Measurements from ENCODE around the gene IFIT2.
"Not testable (repeated sequence)": the region's sequence is repeated elsewhere in the genome, so short reads cannot be mapped to it uniquely, and the experiment has no call there.

IFIT2 gene

DNA sequence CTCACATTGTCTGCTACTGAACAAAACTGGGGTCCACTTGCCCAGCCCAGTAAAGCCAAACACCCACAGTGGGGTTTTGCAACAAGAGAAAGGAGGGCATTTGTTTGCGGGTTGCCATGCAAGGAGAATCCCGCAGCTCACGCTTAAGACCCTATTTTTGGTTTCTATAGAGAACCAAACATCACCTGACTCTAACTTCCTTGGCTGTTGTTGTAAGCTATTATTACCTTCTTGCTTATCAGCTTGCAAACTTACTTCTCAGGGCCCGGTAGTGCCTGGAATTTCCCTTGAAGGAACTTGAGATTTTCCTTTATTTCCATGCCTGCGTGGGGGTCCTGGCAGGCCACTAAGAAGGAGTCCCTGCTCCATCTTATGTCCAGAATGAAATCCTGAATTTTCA is 46.6 kb downstream of the IFIT2 start:
- no peak for TF ChIP-seq CTCF (conservative IDR thresholded peaks at IDR 0.05; ENCODE audit: low read length)
- H3K4me3 ChIP-seq (ENCODE audit: low read length): no peak overlapping the region
- DNase-seq (ENCODE audit: low read depth): no peak

GRCh38 chr10:89348975-89349374 is 47.1 kb downstream of the IFIT2 start:
- no peak for DNase-seq (ENCODE audit: low read depth)
- H3K4me3 ChIP-seq (ENCODE audit: low read length): no peak overlapping the region
- TF ChIP-seq CTCF (conservative IDR thresholded peaks at IDR 0.05; ENCODE audit: low read length): no peak

DNA sequence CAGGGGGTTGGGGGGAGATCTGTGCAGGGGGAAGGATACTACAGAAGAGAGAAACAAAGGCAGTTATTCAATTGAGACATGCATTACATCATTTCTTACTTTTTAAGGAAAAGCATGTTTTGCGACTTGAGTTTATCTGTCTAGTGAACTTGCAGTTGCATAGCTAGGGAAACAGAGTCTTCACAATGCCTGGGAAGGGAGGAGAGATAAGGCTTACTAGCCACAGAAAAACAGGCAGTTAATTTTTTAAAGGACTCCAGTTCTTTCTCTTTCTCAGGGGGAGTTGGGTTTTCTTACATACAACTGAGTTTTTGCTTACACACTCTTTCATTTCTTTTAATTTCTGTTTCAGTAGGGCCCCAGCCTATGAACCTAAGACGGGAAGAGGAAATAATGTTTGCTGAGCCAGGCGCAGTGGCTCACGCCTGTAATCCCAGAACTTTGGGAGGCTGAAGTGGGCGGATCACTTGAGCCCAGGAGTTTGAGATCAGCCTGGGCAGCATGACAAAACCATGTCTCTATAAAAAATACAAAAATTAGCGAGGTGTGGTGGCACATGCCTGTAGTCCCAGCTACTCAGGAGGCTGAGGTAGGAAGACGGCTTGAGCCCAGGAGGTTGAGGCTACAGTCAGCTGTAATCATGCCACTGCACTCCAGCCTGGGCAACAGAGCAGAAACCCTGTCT is 48.9 kb downstream of the IFIT2 start:
- peak; percentile 54 for DNase-seq (ENCODE audit: low read depth)

GRCh38 chr10:89351412-89351779 is 49.5 kb downstream of the IFIT2 start:
- no peak for DNase-seq (ENCODE audit: low read depth)
- H3K4me3 ChIP-seq (ENCODE audit: low read length): no peak overlapping the region; the same call in 1 of the 2 replicates
- TF ChIP-seq CTCF (conservative IDR thresholded peaks at IDR 0.05; ENCODE audit: low read length): no peak

More for the DNA sequence above, 48.9 kb downstream of the IFIT2 start:
- H3K4me3 ChIP-seq (ENCODE audit: low read length): not testable (repeated sequence)

GRCh38 chr10:89351780-89352597 is 50.1 kb downstream of the IFIT2 start:
- peak; percentile 99 for DNase-seq (ENCODE audit: low read depth)
- no peak for TF ChIP-seq CTCF (conservative IDR thresholded peaks at IDR 0.05; ENCODE audit: low read length)
- H3K4me3 ChIP-seq (ENCODE audit: low read length): peak overlapping the region; percentile 34

DNA sequence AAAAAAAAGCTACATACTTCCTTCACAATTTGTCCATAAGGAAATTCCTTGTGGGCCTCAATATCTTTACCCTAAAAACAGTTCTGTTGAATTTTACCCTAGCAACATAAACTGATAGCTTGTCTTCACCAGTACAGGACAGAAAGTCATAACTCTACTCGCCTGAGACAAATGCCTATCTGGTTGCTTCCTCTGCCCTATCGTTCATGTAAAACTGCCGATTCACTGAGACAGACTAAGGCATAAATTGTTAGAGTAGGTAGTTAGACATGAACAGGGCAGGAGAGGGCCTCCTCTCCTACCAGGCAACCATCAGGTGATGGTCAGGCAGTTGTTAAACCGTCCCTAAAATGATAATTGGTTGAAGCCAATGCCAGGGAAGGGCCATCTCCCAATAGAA is 51.0 kb downstream of the IFIT2 start:
- TF ChIP-seq CTCF (conservative IDR thresholded peaks at IDR 0.05; ENCODE audit: low read length): no peak
- H3K4me3 ChIP-seq (ENCODE audit: low read length): no peak overlapping the region; the same call in 1 of the 2 replicates
- no peak for DNase-seq (ENCODE audit: low read depth)

DNA sequence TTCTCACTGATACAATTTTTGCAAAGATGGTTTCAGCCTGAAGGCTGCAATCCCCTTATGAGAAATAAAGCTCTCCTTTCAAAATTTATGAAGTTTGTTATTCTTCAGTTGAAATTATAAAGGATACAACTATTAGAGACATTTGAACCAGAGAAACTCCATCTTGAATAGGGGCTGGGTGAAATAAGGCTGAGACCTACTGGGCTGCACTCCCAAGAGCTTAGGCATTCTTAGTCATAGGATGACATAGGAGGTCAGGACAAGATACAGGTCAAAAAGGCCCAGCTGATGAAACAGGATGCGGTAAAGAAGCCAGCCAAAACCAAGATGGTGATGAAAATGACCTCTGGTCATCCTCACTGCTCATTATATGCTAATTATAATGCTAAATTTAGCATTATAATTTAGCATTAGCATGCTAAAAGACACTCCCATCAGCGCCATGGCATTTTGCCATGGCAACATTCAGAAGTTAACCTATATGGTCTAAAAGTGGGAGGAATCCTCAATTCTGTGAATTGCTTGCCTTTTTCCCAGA is 53.6 kb downstream of the IFIT2 start:
- peak; percentile 69 for DNase-seq (ENCODE audit: low read depth)
- TF ChIP-seq CTCF (conservative IDR thresholded peaks at IDR 0.05; ENCODE audit: low read length): no peak
- no peak overlapping the region for H3K4me3 ChIP-seq (ENCODE audit: low read length)
